ENCODE results near the gene FAP.

DNA sequence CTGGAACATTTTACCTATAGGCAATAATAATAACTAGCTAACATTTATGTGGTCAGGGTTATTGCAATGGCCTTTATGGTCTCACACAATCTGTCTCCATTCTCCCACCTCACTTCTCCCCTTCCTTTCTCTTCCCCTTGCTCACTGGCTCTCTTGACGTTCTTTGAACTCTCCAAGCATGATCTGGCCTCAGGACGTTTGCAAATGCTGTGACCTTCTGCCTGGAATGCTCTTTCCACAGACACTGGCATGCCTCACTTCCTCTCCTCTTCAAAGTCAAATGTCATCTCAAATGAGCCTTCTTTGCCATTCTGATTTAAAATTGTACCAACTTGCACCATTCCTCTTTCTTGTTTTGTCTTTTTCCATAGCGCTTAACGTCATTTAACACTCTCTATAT, 65.9 kb downstream of the FAP start:
- TF ChIP-seq, protein P1, sequence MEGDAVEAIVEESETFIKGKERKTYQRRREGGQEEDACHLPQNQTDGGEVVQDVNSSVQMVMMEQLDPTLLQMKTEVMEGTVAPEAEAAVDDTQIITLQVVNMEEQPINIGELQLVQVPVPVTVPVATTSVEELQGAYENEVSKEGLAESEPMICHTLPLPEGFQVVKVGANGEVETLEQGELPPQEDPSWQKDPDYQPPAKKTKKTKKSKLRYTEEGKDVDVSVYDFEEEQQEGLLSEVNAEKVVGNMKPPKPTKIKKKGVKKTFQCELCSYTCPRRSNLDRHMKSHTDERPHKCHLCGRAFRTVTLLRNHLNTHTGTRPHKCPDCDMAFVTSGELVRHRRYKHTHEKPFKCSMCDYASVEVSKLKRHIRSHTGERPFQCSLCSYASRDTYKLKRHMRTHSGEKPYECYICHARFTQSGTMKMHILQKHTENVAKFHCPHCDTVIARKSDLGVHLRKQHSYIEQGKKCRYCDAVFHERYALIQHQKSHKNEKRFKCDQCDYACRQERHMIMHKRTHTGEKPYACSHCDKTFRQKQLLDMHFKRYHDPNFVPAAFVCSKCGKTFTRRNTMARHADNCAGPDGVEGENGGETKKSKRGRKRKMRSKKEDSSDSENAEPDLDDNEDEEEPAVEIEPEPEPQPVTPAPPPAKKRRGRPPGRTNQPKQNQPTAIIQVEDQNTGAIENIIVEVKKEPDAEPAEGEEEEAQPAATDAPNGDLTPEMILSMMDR (conservative IDR thresholded peaks at IDR 0.05 in 1 of 2, IDR thresholded peaks at IDR 0.05 in 1 of 2; ENCODE audit: extremely low read depth in 1 of 2, insufficient read depth in 1 of 2, low read depth in 1 of 2, low read length in 2 of 2), result no peak
- TF ChIP-seq EZH2 (IDR thresholded peaks at IDR 0.05; ENCODE audit: borderline replicate concordance, low read length), result no peak
